CD1c-positive myeloid dendritic cell (primary cell): ENCODE data around the gene MGRN1.
"Not testable (repeated sequence)": the region's sequence is repeated elsewhere in the genome, so short reads cannot be mapped to it uniquely, and the experiment has no call there.

Experiments used
- DNase-seq: peaks from one replicate; pipeline ENCODE4 v3.0.0-alpha.2; 2016; ENCODE audit errors: extremely low spot score

The MGRN1 gene

GRCh38 chr16:4733747-4734062 is 109.1 kb downstream of the MGRN1 start:
- no peak for DNase-seq

- DNase-seq, result peak; percentile 97
Measured at GRCh38 chr16:4734063-4734729, 109.6 kb downstream of the MGRN1 start, which contains the start of the genes ANKS3 and DNAAF8. Gene ANKS3, minus strand, starts transcription at chr16:4734271. Its CDS starts 4,122 bp downstream, at chr16:4730149. Gene DNAAF8, plus strand, starts transcription at chr16:4734537. Its CDS starts 1,978 bp downstream, at chr16:4736515.

- peak; percentile 89 for DNase-seq
Measured at GRCh38 chr16:4734730-4735535, 110.3 kb downstream of the MGRN1 start.

- no peak for DNase-seq
Measured at GRCh38 chr16:4736546-4736945, 111.9 kb downstream of the MGRN1 start.

GRCh38 chr16:4737545-4737944 is 112.9 kb downstream of the MGRN1 start:
- DNase-seq, result no peak

GRCh38 chr16:4738370-4738769 is 113.7 kb downstream of the MGRN1 start:
- DNase-seq, result not testable (repeated sequence)
